Suprapubic skin (tissue), 3 donors: Measurements from ENCODE around the gene CSTF3.

ENCODE experiments used
- CTCF ChIP-seq, 2 donors: fragments of 200-600 bp in 1 of 2; fragments of 450-650 bp in 1 of 2; sonication (generic) in 1 of 2; IDR thresholded peaks; one replicate each; pipeline ENCODE4 v1.5.1; 2016 to 2019; ENCODE audit warnings: antibody characterized with exemption in 2 of 2, mild to moderate bottlenecking in 1 of 2, moderate library complexity in 1 of 2
- EP300 ChIP-seq: sonication (generic); formaldehyde crosslinking; IDR thresholded peaks from one replicate; pipeline ENCODE4 v1.6.1; 2017; ENCODE audit warnings: antibody characterized with exemption

DNA sequence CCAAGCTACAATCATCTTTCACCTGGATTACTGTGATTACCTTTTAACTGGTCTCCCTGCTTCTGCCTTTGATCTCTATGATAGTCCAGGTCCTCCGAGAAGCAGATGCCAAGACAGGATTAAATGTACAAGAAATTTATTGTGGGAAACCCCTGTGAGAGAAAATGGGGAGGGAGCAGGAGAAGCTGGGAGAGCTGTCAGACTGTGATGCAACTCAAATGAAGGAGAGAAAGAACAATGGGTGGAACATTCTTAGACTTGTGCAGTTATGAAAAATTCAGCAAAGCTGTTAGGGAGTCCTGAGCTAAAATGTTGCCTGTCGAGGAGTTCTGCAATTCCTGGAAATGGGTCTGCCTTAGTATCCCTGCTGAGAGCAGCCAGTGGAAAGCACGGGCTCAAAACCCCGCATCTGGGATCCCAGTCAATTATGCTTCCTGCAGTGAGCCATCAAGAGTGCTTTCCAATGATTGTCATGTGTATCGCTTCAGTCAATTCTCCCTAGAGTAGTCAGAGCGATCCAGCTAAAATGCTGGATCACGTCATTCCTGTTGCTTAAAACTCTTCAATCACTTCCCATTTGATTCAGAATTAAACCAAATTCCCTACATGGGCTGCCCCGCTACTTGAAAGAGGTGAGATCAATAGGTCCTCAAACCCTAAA lies 16.5 kb upstream of the CSTF3 start:
- TF ChIP-seq CTCF (IDR thresholded peaks at IDR 0.05), result no peak
- no peak for TF ChIP-seq EP300
